Endodermal cell (in vitro differentiated cells): ENCODE measurements around the gene KCTD21. TPM values are rescaled to one million over a fixed set of nuclear protein-coding genes. Genes with fewer than 3 reads are reported as not detected.
"Not testable (repeated sequence)": the region's sequence is repeated elsewhere in the genome, so short reads cannot be mapped to it uniquely, and the experiment has no call there.

Experiments used
- DNase-seq: peaks from one replicate; pipeline ENCODE4 v3.0.0-alpha.2; 2017
- H3K27ac ChIP-seq: 2 replicates; pipeline ENCODE4 v1.5.1; 2013; ENCODE audit warnings: mild to moderate bottlenecking, low read depth, low read length, moderate library complexity
- H3K27me3 ChIP-seq: 2 replicates; pipeline ENCODE4 v1.6.1; 2013; ENCODE audit warnings: mild to moderate bottlenecking, low read length, moderate library complexity; ENCODE audit not compliant: insufficient read depth, control insufficient read depth, poor library complexity, severe bottlenecking
- H3K36me3 ChIP-seq: 2 replicates; pipeline ENCODE4 v1.7.0; 2013; ENCODE audit warnings: mild to moderate bottlenecking, low read length, moderate library complexity; ENCODE audit not compliant: control insufficient read depth, insufficient read depth
- H3K4me1 ChIP-seq: one replicate; pipeline ENCODE4 v1.7.0; 2013; ENCODE audit warnings: low read length; ENCODE audit not compliant: control insufficient read depth, insufficient read depth
- H3K4me3 ChIP-seq: 2 replicates; pipeline ENCODE4 v1.5.1; 2013; ENCODE audit warnings: mild to moderate bottlenecking, low read length, moderate library complexity
- H3K9ac ChIP-seq: 2 replicates; pipeline ENCODE4 v1.6.1; 2013; ENCODE audit warnings: mild to moderate bottlenecking, low read length, moderate library complexity; ENCODE audit not compliant: poor library complexity, severe bottlenecking; ENCODE audit errors: extremely low read depth
- H3K9me3 ChIP-seq: 2 replicates; pipeline ENCODE4 v1.6.1; 2013; ENCODE audit warnings: mild to moderate bottlenecking, low read length, moderate library complexity; ENCODE audit not compliant: control insufficient read depth
- H3K27ac Mint-ChIP-seq: 2 replicates; pipeline ENCODE4 v1.8.0; 2020; ENCODE audit warnings: mixed read lengths
- H3K27me3 Mint-ChIP-seq: 2 replicates; pipeline ENCODE4 v1.8.0; 2021; ENCODE audit warnings: mild to moderate bottlenecking, mixed read lengths; ENCODE audit not compliant: insufficient read depth
- H3K36me3 Mint-ChIP-seq: 2 replicates; pipeline ENCODE4 v1.8.0; 2020; ENCODE audit warnings: low read depth, mixed read lengths
- H3K4me1 Mint-ChIP-seq: 2 replicates; pipeline ENCODE4 v1.8.0; 2020; ENCODE audit warnings: mixed read lengths
- H3K4me3 Mint-ChIP-seq: 2 replicates; pipeline ENCODE4 v1.8.0; 2020; ENCODE audit warnings: mild to moderate bottlenecking, moderate library complexity, mixed read lengths
- H3K9me3 Mint-ChIP-seq: 2 replicates; pipeline ENCODE4 v1.8.0; 2020; ENCODE audit warnings: mild to moderate bottlenecking, mixed read lengths
- WGBS, 2 experiments: methylation state at CpG; one replicate each; pipeline versions ENCODE4 v1.1.5 to v1.1.7; 2013; ENCODE audit warnings: missing lambda C conversion rate in 2 of 2, mixed read lengths in 1 of 2; ENCODE audit not compliant: insufficient coverage in 1 of 2, insufficient read length in 1 of 2; 5-methylcytosine and 5-hydroxymethylcytosine counted together
- long read RNA-seq, 4 experiments: library from polyadenylated mRNA in 2 of 4; library from RNA in 1 of 4; library from capped mRNA in 1 of 4; stranded (forward) in 3 of 4; unstranded in 1 of 4; transcript quantifications; one replicate each; pipeline ENCODE4 v2.0.0, GENCODE V29; 2020 to 2021; ENCODE audit warnings: inconsistent platforms in 1 of 4
- polyA plus RNA-seq, 2 experiments: library from polyadenylated mRNA; stranded (reverse); fragments of 50-300 nt; gene quantifications; one replicate each; pipeline ENCODE4 v1.2.3, GENCODE V29; 2013
- total RNA-seq, 2 donors: library from RNA; stranded (reverse); fragmentation: NEBNext Ultra II Directional in 1 of 2; extraction: Animal tissue kit (Norgen Biotek cat#: 25700) in 1 of 2; gene quantifications; 2 replicates in 1 of 2; 3 replicates in 1 of 2; pipeline ENCODE4 v1.2.1, GENCODE V29; 2021
- TF ChIP-seq, protein P1 (sequence below): fragments of 200-600 bp; sonication (generic); conservative IDR thresholded peaks from 2 replicates; pipeline ENCODE4 v1.5.0; 2021; ENCODE audit warnings: antibody characterized with exemption, mild to moderate bottlenecking

Gene KCTD21, protein sequence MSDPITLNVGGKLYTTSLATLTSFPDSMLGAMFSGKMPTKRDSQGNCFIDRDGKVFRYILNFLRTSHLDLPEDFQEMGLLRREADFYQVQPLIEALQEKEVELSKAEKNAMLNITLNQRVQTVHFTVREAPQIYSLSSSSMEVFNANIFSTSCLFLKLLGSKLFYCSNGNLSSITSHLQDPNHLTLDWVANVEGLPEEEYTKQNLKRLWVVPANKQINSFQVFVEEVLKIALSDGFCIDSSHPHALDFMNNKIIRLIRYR
- total RNA-seq: 1 to 10 TPM; 4.1 to 4.6 TPM
- polyA plus RNA-seq (2013, experiment 1 of 2): 4.5 TPM
- polyA plus RNA-seq (2013, experiment 2 of 2): 4.4 TPM
- long read RNA-seq, experiment 1, partial matches to known transcripts: 2 of 5 reads
- long read RNA-seq, experiment 1, other reads (novel, unspliced or antisense): 0 of 5 reads
- long read RNA-seq, experiment 2, partial matches to known transcripts: 0 of 3 reads
- long read RNA-seq, experiment 2, other reads (novel, unspliced or antisense): 1 of 3 reads
- long read RNA-seq, experiment 3, partial matches to known transcripts: 0 of 4 reads
- long read RNA-seq, experiment 3, other reads (novel, unspliced or antisense): 2 of 4 reads
- long read RNA-seq, experiment 4: 0 reads

DNA sequence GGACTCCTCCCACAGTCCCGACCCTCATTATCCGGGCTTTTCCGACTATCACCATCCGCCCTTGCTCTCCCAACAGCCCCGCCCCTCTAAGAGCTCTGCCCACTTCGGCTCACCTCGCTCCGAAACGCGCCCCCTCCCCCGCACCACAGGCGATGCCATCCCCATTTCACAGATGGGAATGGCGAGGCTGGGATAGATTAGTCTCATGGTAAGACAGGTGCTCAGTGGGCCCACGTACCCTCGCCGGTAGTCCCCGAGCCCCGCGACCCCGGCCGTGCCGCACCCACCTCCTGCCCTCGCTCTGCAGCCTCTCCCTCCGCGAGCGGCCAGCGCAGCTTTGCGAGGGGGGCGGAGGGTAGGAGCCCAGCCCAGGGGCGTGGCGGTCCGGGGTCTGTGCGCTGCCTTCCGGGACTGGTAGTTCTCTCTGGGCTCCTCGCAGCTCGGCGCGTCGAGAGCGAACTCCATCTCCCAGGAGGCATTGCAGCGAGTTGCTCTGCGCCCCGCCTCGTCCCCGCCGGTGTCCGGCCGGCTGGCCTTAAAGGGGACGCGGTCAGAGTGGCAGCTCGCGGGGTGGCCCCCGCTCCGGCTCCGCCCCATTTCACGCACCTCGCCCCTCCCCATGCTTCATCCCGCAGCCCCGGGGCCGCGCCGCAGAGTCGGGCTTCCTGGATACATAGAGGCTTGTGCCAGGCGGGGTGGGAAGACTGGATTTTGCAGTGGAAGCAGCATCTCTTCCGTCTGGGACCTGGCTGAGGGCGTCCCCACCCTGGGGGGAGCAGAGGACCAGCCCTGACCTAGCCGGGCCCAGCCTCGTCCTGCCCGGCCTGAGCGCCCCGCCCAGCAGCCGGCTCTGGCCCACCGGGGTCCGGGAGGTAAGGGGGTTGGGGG lies at the start of gene KCTD21, which contains the start of gene USP35:
TSS of gene KCTD21 (minus strand) at position 341 of the 888 bp plus-strand sequence. CDS start 14,072 bp downstream, outside the sequence.
TSS of gene USP35 (plus strand) at position 634 of the 888 bp plus-strand sequence. CDS start 7,327 bp downstream, outside the sequence.
- H3K27ac Mint-ChIP-seq: peak within 1 kb of the TSS; percentile 82
- Histone ChIP-seq H3K4me1 (peaks cover 10% of the 10 kb centered on the region), H3K36me3 (no peaks in the 10 kb centered on the region), H3K27ac (no peak within 1 kb of the TSS), H3K9ac (peak within 1 kb of the TSS; percentile 25), H3K27me3 (no peaks in the 10 kb centered on the region), H3K9me3 (no peaks in the 10 kb centered on the region), H3K4me3 (peak within 1 kb of the TSS; percentile 84)
- H3K4me1 Mint-ChIP-seq: peaks cover 15% of the 10 kb centered on the region
- peak; percentile 98 for DNase-seq
- WGBS, 2 experiments: 0 to 1% methylated on average over 35 to 74 of the region's 74 CpGs
- H3K27me3 Mint-ChIP-seq: peaks cover 22% of the 10 kb centered on the region
- H3K36me3 Mint-ChIP-seq: peaks cover 3% of the 10 kb centered on the region
- peak within 1 kb of the TSS; percentile 86 for H3K4me3 Mint-ChIP-seq
- no peaks in the 10 kb centered on the region for H3K9me3 Mint-ChIP-seq
- TF ChIP-seq, protein P1, sequence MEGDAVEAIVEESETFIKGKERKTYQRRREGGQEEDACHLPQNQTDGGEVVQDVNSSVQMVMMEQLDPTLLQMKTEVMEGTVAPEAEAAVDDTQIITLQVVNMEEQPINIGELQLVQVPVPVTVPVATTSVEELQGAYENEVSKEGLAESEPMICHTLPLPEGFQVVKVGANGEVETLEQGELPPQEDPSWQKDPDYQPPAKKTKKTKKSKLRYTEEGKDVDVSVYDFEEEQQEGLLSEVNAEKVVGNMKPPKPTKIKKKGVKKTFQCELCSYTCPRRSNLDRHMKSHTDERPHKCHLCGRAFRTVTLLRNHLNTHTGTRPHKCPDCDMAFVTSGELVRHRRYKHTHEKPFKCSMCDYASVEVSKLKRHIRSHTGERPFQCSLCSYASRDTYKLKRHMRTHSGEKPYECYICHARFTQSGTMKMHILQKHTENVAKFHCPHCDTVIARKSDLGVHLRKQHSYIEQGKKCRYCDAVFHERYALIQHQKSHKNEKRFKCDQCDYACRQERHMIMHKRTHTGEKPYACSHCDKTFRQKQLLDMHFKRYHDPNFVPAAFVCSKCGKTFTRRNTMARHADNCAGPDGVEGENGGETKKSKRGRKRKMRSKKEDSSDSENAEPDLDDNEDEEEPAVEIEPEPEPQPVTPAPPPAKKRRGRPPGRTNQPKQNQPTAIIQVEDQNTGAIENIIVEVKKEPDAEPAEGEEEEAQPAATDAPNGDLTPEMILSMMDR: no peak

DNA sequence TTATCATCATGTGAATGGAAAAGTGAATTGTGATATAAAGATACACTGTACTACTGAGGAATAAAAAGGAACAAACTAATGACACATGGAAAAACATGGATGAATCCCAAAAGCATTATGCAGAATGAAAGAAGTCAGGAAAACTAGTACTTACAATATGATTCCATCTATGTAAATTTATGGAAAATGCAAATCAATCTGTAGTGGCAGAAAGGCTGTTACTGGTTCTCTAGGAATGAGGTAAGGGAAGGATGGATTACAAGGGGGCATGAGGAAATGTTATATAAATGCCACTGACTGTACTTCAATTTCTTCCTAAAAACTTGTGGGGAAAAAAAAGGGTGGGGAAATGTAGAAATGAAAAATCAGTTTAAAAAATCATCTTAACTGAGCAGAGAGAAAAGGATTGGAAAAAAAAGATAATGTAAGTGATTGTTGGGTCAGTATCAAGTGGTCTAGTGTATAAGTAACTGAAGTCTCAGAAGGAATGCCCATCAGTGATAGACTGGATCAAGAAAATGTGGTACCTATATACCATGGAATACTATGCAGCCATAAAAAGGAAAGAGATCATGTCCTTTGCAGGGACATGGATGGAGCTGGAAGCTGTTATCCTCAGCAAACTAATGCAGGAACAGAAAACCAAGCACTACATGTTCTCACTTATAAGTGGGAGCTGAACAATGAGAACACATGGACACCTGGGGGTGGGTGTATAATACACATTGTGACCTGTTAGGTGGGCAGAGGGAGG lies 49.0 kb upstream of the KCTD21 start:
- TF ChIP-seq, protein P1: no peak
- no peaks in the 10 kb centered on the region for H3K27me3 Mint-ChIP-seq
- H3K4me3 Mint-ChIP-seq: no peak overlapping the region
- H3K4me1 Mint-ChIP-seq: no peaks in the 10 kb centered on the region
- no peak overlapping the region for H3K9ac ChIP-seq
- H3K4me1 ChIP-seq: no peaks in the 10 kb centered on the region
- no peak for DNase-seq
- H3K36me3 ChIP-seq: peaks cover 32% of the 10 kb centered on the region
- no peak overlapping the region for H3K4me3 ChIP-seq
- no peak overlapping the region for H3K27ac Mint-ChIP-seq
- H3K27me3 ChIP-seq: no peaks in the 10 kb centered on the region
- peaks cover 23% of the 10 kb centered on the region for H3K36me3 Mint-ChIP-seq
- peaks cover 8% of the 10 kb centered on the region for H3K9me3 Mint-ChIP-seq
- no peak overlapping the region for H3K27ac ChIP-seq
- H3K9me3 ChIP-seq: peaks cover 11% of the 10 kb centered on the region

DNA sequence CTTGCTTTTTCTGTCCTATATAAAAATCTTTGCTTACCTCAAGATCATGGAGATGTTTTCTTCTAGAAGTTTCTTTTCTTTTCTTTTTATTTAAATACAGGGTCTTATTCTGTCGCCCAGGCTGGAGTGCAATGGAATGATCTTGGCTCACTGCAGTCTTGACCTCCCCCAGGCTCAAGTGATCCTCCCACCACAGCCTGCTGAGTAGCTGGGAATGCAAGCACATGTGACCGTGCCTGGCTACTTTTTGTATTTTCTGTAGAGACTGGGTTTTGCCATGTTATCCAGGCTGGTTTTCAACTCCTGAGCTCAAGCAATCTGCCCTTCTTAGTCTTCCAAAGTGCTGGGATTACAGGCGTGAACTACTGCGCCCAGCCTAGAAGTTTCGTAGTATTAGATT lies 45.6 kb upstream of the KCTD21 start:
- Histone ChIP-seq H3K36me3 (peaks cover 33% of the 10 kb centered on the region), H3K4me3 (no peak overlapping the region), H3K27me3 (no peaks in the 10 kb centered on the region), H3K4me1 (no peaks in the 10 kb centered on the region), H3K27ac (no peak overlapping the region), H3K9ac (no peak overlapping the region), H3K9me3 (no peaks in the 10 kb centered on the region)
- 63 to 93% methylated on average over 1 to 5 of the region's 5 CpGs for WGBS, 2 experiments
- TF ChIP-seq, protein P1: no peak
- DNase-seq: no peak
- Mint-ChIP-seq H3K4me1 (peaks cover 9% of the 10 kb centered on the region), H3K27ac (no peak overlapping the region), H3K36me3 (peaks cover 20% of the 10 kb centered on the region), H3K27me3 (no peaks in the 10 kb centered on the region), H3K4me3 (no peak overlapping the region), H3K9me3 (no peaks in the 10 kb centered on the region)

DNA sequence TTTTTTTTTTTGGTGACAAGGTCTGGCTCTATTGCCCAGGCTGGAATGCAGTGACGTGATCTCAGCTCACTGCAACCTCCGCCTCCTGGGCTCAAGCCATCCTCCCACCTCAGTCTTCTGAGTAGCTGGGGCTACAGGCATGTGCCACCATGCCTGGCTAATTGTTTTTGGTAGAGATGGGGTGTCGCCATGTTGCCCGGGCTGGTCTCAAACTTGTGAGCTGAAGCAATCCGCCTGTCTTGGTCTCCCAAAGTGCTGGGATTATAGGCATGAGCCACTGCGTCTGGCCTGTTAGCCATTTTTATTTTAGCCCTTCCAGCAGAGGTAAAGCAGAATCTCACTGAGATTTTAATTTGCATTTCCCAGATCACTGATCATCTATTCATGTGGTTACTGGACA lies 44.6 kb upstream of the KCTD21 start:
- not testable (repeated sequence) for H3K27me3 Mint-ChIP-seq, DNase-seq, H3K27me3 ChIP-seq, H3K27ac ChIP-seq, H3K4me3 Mint-ChIP-seq, H3K4me1 ChIP-seq, H3K27ac Mint-ChIP-seq, H3K4me1 Mint-ChIP-seq, H3K9me3 Mint-ChIP-seq, H3K4me3 ChIP-seq, H3K9ac ChIP-seq, H3K9me3 ChIP-seq
- peaks cover 33% of the 10 kb centered on the region for H3K36me3 ChIP-seq
- peaks cover 20% of the 10 kb centered on the region for H3K36me3 Mint-ChIP-seq
- WGBS, 2 experiments: 92 to 94% methylated on average over 5 to 6 of the region's 6 CpGs
